ENCODE data around the gene CHRNB1. TPM values are rescaled to one million over a fixed set of nuclear protein-coding genes. Genes with fewer than 3 reads are reported as not detected.

Gene CHRNB1
- total and polyA plus RNA-seq, 2 of the 8 experiments (the other 6 are each of a cell fraction or from before 2014, with no cell fraction given) = 14.1 to 28.2 TPM

GRCh38 chr17:7440113-7440833 is 4.6 kb upstream of the CHRNB1 start:
- Histone ChIP-seq H3K27ac (ENCODE audit: low read depth, low read length) (peak overlapping the region; percentile 98), H3K23ac (ENCODE audit: insufficient read length) (no peak overlapping the region), H2BK120ac (replicated peaks; ENCODE audit: low read depth, low read length) (peak overlapping the region; percentile 57), H3K36me3 (ENCODE audit: control insufficient read depth in 2 of 4, insufficient read depth in 4 of 4, low read length in 3 of 4) (no peaks in the 10 kb centered on the region), H4K8ac (ENCODE audit: extremely low read depth, insufficient read depth, low read length) (peak overlapping the region; percentile 97; the same call in 1 of the 2 replicates), H3K4ac (replicated peaks; ENCODE audit: insufficient read length, low read depth, low read length) (peak overlapping the region; percentile 58), H3K4me2 (ENCODE audit: insufficient read depth in 1 of 2, low read depth in 2 of 2, low read length in 2 of 2) (peak overlapping the region; percentile 91), H3K79me2 (ENCODE audit: control insufficient read depth in 1 of 2, insufficient read depth in 2 of 2, low read length in 2 of 2) (no peaks in the 10 kb centered on the region), H2BK20ac (ENCODE audit: low read length) (no peak overlapping the region), H3K79me1 (ENCODE audit: low read depth, low read length) (no peaks in the 10 kb centered on the region), H3K56ac (replicated peaks; ENCODE audit: insufficient read length, low read depth, low read length) (peak overlapping the region; percentile 92), H3K27me3 (replicated peaks in 1 of 4; ENCODE audit: control insufficient read depth in 3 of 4, extremely low read depth in 1 of 4, insufficient read depth in 3 of 4, low read length in 3 of 4) (peaks cover 2 to 19% (median 13%) of the 10 kb centered on the region in 4 experiments; a peak in 6 of 7 replicates), H4K20me1 (replicated peaks in 1 of 2; ENCODE audit: control insufficient read depth in 1 of 2, insufficient read depth in 2 of 2, low read length in 2 of 2) (no peaks in the 10 kb centered on the region), H3K9me3 (ENCODE audit: insufficient read depth in 2 of 2, low read depth in 1 of 2, low read length in 1 of 2) (no peaks in the 10 kb centered on the region), H4K91ac (replicated peaks; ENCODE audit: insufficient read length, low read length) (peak overlapping the region; percentile 94), H3K18ac (ENCODE audit: extremely low read depth, low read length) (peak overlapping the region; percentile 100), H2BK12ac (ENCODE audit: low read depth, low read length) (peak overlapping the region; percentile 80; the same call in 1 of the 2 replicates), H2AFZ (ENCODE audit: low read length) (no peak overlapping the region; the same call in 1 of the 2 replicates), H2AK5ac (ENCODE audit: low read depth, low read length) (no peak overlapping the region), H3K4me1 (replicated peaks in 1 of 4; ENCODE audit: control insufficient read depth in 3 of 4, insufficient read depth in 4 of 4, low read length in 3 of 4) (peaks cover 3 to 35% (median 17%) of the 10 kb centered on the region in 4 experiments), H3K23me2 (ENCODE audit: low read depth, low read length) (peaks cover 34% of the 10 kb centered on the region), H2BK15ac (ENCODE audit: low read length) (no peak overlapping the region), H4K5ac (ENCODE audit: insufficient read length, low read depth, low read length) (peak overlapping the region; percentile 95), H3K9ac (replicated peaks in 1 of 4; ENCODE audit: extremely low read depth in 1 of 4, low read depth in 3 of 4, low read length in 3 of 4) (peak overlapping the region; percentile 73 to 95 (median 92)), H3K4me3 (ENCODE audit: extremely low read depth in 1 of 4, insufficient read depth in 2 of 4, low read depth in 3 of 4, low read length in 4 of 4) (peak overlapping the region; percentile 50 to 83 (median 67)), H3K14ac (ENCODE audit: insufficient read length) (no peak overlapping the region), H2BK5ac (ENCODE audit: low read depth, low read length) (peak overlapping the region; percentile 90)
- FAIRE-seq (no peak), DNase-seq (ENCODE audit: low read depth in 1 of 2, low spot score in 2 of 2) (peak in 1 of 2 experiments; percentile 90)
- WGBS, 2 experiments (ENCODE audit: extremely low coverage in 1 of 2, insufficient coverage in 1 of 2, insufficient read length in 1 of 2, insufficient replicate concordance in 2 of 2, low coverage in 1 of 2, low lambda C conversion rate in 2 of 2, missing lambda C conversion rate in 1 of 2) = 2% methylated on average over 37 of the region's 46 CpGs; no CpG with 5 or more reads in 1 of the 2 experiments
- ChIA-PET CTCF (ENCODE audit: partially characterized antibody) (interaction anchor here (0.7 to 5.4 kb wide), 19 partner anchors 8 to 144 kb away, joined by 3 to 26 read pairs (median 3); partner anchors contain the start of genes NLGN2, SLC35G6, SPEM2 and TMEM256), POLR2A (ENCODE audit: partially characterized antibody) (interaction anchor here (0.6 to 15.5 kb wide), 24 partner anchors 8 to 247 kb away, joined by 3 to 339 read pairs (median 4); partner anchors contain the start of genes ACAP1, NLGN2, POLR2A and SLC35G6)
- TF ChIP-seq KDM1A (IDR thresholded peaks at IDR 0.05; ENCODE audit: borderline replicate concordance, low read length) = no peak; the same call in 1 of the 2 replicates
- TF ChIP-seq TAF1 (IDR thresholded peaks at IDR 0.05; ENCODE audit: low read depth, low read length) = peak; percentile 34; the same call in 1 of the 2 replicates
- no peak for TF ChIP-seq POLR2AphosphoS5 (IDR thresholded peaks at IDR 0.05; ENCODE audit: low read depth, low read length)
- no peak for TF ChIP-seq KDM4A (IDR thresholded peaks at IDR 0.05; ENCODE audit: low read depth, low read length, severe bottlenecking)
- no peak for TF ChIP-seq CBX8 (IDR thresholded peaks at IDR 0.05; ENCODE audit: borderline replicate concordance, low read depth, low read length)
- 0 out of 2 replicates have a peak, but pooled peaks have one; percentile 12 for TF ChIP-seq TBP (IDR thresholded peaks at IDR 0.05; ENCODE audit: low read depth, low read length)
- peak; percentile 69; the same call in 1 of the 2 replicates for TF ChIP-seq MAX (IDR thresholded peaks at IDR 0.05)
- no peak for TF ChIP-seq FOSL1 (IDR thresholded peaks at IDR 0.05; ENCODE audit: insufficient read depth, low read depth, low read length)
- TF ChIP-seq MAFK (IDR thresholded peaks at IDR 0.05; ENCODE audit: low read depth, low read length) = no peak
- TF ChIP-seq HDAC2 (IDR thresholded peaks at IDR 0.05; ENCODE audit: borderline replicate concordance in 1 of 2, low read depth in 2 of 2, low read length in 2 of 2) = peak in 1 of 2 experiments; percentile 26; a peak in 1 of 4 replicates
